H4 (cell line): Measurements from ENCODE around the gene GABRR1. TPM values are rescaled to one million over a fixed set of nuclear protein-coding genes. Genes with fewer than 3 reads are reported as not detected.

Source experiments
- DNase-seq: peaks from one replicate; pipeline ENCODE4 v3.0.0-alpha.2; 2015; ENCODE audit warnings: low spot score
- total RNA-seq: library from RNA; depleted of rRNA; stranded (reverse); fragments of >200 nt; shearing (Covaris generic); gene quantifications from 2 replicates; pipeline ENCODE4 v1.2.3, GENCODE V29; 2014

The GABRR1 gene
- total RNA-seq, 1 experiment from 2014 or later: not detected

- DNase-seq: no peak
These were observed 1.8 kb downstream of the GABRR1 start for GRCh38 chr6:89215391-89215790.

GRCh38 chr6:89214197-89214596, 3.0 kb downstream of the GABRR1 start:
- no peak for DNase-seq

GRCh38 chr6:89212472-89212871, 4.7 kb downstream of the GABRR1 start:
- no peak for DNase-seq

- DNase-seq: no peak
These were observed 7.7 kb downstream of the GABRR1 start for GRCh38 chr6:89209457-89209856.

- DNase-seq: no peak
These were observed 8.6 kb downstream of the GABRR1 start for GRCh38 chr6:89208551-89208950.

GRCh38 chr6:89205819-89206218, 11.3 kb downstream of the GABRR1 start:
- DNase-seq: no peak

- DNase-seq: no peak
These were observed 13.1 kb downstream of the GABRR1 start for GRCh38 chr6:89204096-89204495.

GRCh38 chr6:89200706-89201215, 16.4 kb downstream of the GABRR1 start:
- DNase-seq: no peak

- DNase-seq: no peak
These were observed 17.6 kb downstream of the GABRR1 start for GRCh38 chr6:89199579-89199978.

- no peak for DNase-seq
These were observed 18.9 kb downstream of the GABRR1 start for GRCh38 chr6:89198235-89198634.

GRCh38 chr6:89197141-89197540, 20.0 kb downstream of the GABRR1 start:
- no peak for DNase-seq

GRCh38 chr6:89194559-89194958, 22.6 kb downstream of the GABRR1 start:
- DNase-seq: no peak

- DNase-seq: no peak
These were observed 26.4 kb downstream of the GABRR1 start for GRCh38 chr6:89190741-89191140.

GRCh38 chr6:89187504-89187903, 29.7 kb downstream of the GABRR1 start:
- no peak for DNase-seq

- no peak for DNase-seq
These were observed 30.4 kb downstream of the GABRR1 start for GRCh38 chr6:89186762-89187161.

- no peak for DNase-seq
These were observed 32.8 kb downstream of the GABRR1 start for GRCh38 chr6:89184344-89184743.

- DNase-seq: no peak
These were observed 33.9 kb downstream of the GABRR1 start for GRCh38 chr6:89183294-89183693.

GRCh38 chr6:89180971-89181370, 36.2 kb downstream of the GABRR1 start:
- DNase-seq: no peak

- no peak for DNase-seq
These were observed 37.0 kb downstream of the GABRR1 start for GRCh38 chr6:89180112-89180511.

- DNase-seq: no peak
These were observed 43.5 kb downstream of the GABRR1 start for GRCh38 chr6:89173634-89174033.

- DNase-seq: no peak
These were observed 45.0 kb downstream of the GABRR1 start for GRCh38 chr6:89172131-89172530.

- no peak for DNase-seq
These were observed 55.1 kb downstream of the GABRR1 start for GRCh38 chr6:89162047-89162371.

GRCh38 chr6:89161326-89162046, 55.7 kb downstream of the GABRR1 start:
- DNase-seq: no peak
